Karpas-422 (cell line): ENCODE results near the gene NKG7. TPM values are rescaled to one million over a fixed set of nuclear protein-coding genes. Genes with fewer than 3 reads are reported as not detected.

Source experiments
- DNase-seq: peaks from one replicate; pipeline ENCODE4 v3.0.0-alpha.2; 2015
- H2AFZ ChIP-seq: fragments of 200-600 bp; sonication (generic); 2 replicates; pipeline ENCODE4 v1.6.1; 2014; ENCODE audit warnings: antibody characterized with exemption, low read length, mixed read lengths
- H3K27ac ChIP-seq: fragments of 200-600 bp; sonication (generic); 2 replicates; pipeline ENCODE4 v1.5.1; 2014; ENCODE audit warnings: mild to moderate bottlenecking, low read length, moderate library complexity
- H3K27me3 ChIP-seq: fragments of 200-600 bp; sonication (generic); 2 replicates; pipeline ENCODE4 v1.6.1; 2014; ENCODE audit warnings: low read length, mixed read lengths
- H3K36me3 ChIP-seq: fragments of 200-600 bp; sonication (generic); 2 replicates; pipeline ENCODE4 v1.6.1; 2014; ENCODE audit warnings: low read length, mixed read lengths; ENCODE audit not compliant: insufficient read depth
- H3K4me1 ChIP-seq: fragments of 200-600 bp; sonication (generic); 2 replicates; pipeline ENCODE4 v1.6.1; 2014; ENCODE audit warnings: mild to moderate bottlenecking, low read length, mixed read lengths
- H3K4me2 ChIP-seq: fragments of 200-600 bp; sonication (generic); 2 replicates; pipeline ENCODE4 v1.6.1; 2014; ENCODE audit warnings: low read length, low read depth, mild to moderate bottlenecking; ENCODE audit not compliant: poor library complexity, severe bottlenecking
- H3K4me3 ChIP-seq: fragments of 200-600 bp; sonication (generic); 2 replicates; pipeline ENCODE4 v1.5.1; 2014; ENCODE audit warnings: mild to moderate bottlenecking, antibody characterized with exemption, low read length, mixed read lengths
- H3K79me2 ChIP-seq: fragments of 200-600 bp; sonication (generic); 2 replicates; pipeline ENCODE4 v1.6.1; 2014; ENCODE audit warnings: mild to moderate bottlenecking, low read length, mixed read lengths
- H3K9ac ChIP-seq: fragments of 200-600 bp; sonication (generic); 2 replicates; pipeline ENCODE4 v1.6.0; 2014; ENCODE audit warnings: low read length
- H3K9me2 ChIP-seq: fragments of 200-600 bp; sonication (generic), shearing (Covaris generic); replicated peaks from 2 replicates; pipeline ENCODE4 v1.6.0; 2014; ENCODE audit warnings: mild to moderate bottlenecking, low read length, moderate library complexity; ENCODE audit not compliant: insufficient read depth
- H3K9me3 ChIP-seq: fragments of 300-700, 200-600 bp; sonication (generic); 2 replicates; pipeline ENCODE4 v1.6.1; 2014; ENCODE audit warnings: low read length, mixed read lengths
- H4K20me1 ChIP-seq: fragments of 200-600 bp; sonication (generic); 2 replicates; pipeline ENCODE4 v1.6.1; 2014; ENCODE audit warnings: mild to moderate bottlenecking, antibody characterized with exemption, low read length, low read depth; ENCODE audit not compliant: insufficient read depth
- total RNA-seq: library from RNA; depleted of rRNA; stranded (reverse); fragments of >200 nt; shearing (Covaris generic); gene quantifications from 2 replicates; pipeline ENCODE4 v1.2.3, GENCODE V29; 2014; ENCODE audit warnings: low replicate concordance; rRNA removed

The NKG7 gene
- total RNA-seq, 1 experiment from 2014 or later = not detected

GRCh38 chr19:51321799-51322198, 50.7 kb downstream of the NKG7 start:
- Histone ChIP-seq H3K27ac (no peak overlapping the region), H3K9me3 (no peaks in the 10 kb centered on the region), H3K4me3 (no peak overlapping the region), H3K9ac (no peak overlapping the region), H3K79me2 (no peaks in the 10 kb centered on the region), H3K4me2 (no peak overlapping the region), H4K20me1 (no peaks in the 10 kb centered on the region; the same call in 1 of the 2 replicates), H3K36me3 (no peaks in the 10 kb centered on the region), H2AFZ (no peak overlapping the region), H3K4me1 (no peaks in the 10 kb centered on the region), H3K9me2 (no peaks in the 10 kb centered on the region), H3K27me3 (no peaks in the 10 kb centered on the region)
- no peak for DNase-seq

Other genes with a start within 250 kb of the NKG7 start
- gene SIGLEC9, start 247.7 kb downstream of the NKG7 start, total RNA-seq = 0.14 TPM in 1 of 2 replicates, not detected in the other
- gene SIGLEC7, start 230.4 kb downstream of the NKG7 start, total RNA-seq = not detected in 2 replicates
- gene CD33, start 147.6 kb downstream of the NKG7 start, total RNA-seq = 18.1 and 19.3 TPM in 2 replicates
- gene SIGLECL1, start 121.6 kb downstream of the NKG7 start, total RNA-seq = not detected in 2 replicates
- gene IGLON5, start 61.0 kb downstream of the NKG7 start, total RNA-seq = not detected in 2 replicates
- gene VSIG10L, start 30.5 kb downstream of the NKG7 start, total RNA-seq = 5.7 and 6.6 TPM in 2 replicates
- 112 and 231 TPM in 2 replicates for gene ETFB, start 6.3 kb downstream of the NKG7 start, total RNA-seq
- 2.3 TPM in 1 of 2 replicates, not detected in the other for gene CLDND2, start 3.7 kb downstream of the NKG7 start, total RNA-seq
- gene LIM2, start 15.3 kb upstream of the NKG7 start, total RNA-seq = not detected in 2 replicates
- not detected in 2 replicates for gene C19orf84, start 17.9 kb upstream of the NKG7 start, total RNA-seq
- 500 and 730 TPM in 2 replicates for gene SIGLEC10, start 45.0 kb upstream of the NKG7 start, total RNA-seq
- not detected in 2 replicates for gene SIGLEC8, start 85.8 kb upstream of the NKG7 start, total RNA-seq
- gene CEACAM18, start 105.9 kb upstream of the NKG7 start, total RNA-seq = not detected in 2 replicates
- gene SIGLEC12, start 129.1 kb upstream of the NKG7 start, total RNA-seq = not detected in 2 replicates
- not detected in 2 replicates for gene SIGLEC6, start 159.0 kb upstream of the NKG7 start, total RNA-seq
- 8.9 and 17.6 TPM in 2 replicates for gene ZNF175, start 198.6 kb upstream of the NKG7 start, total RNA-seq